Activated naive CD4-positive, alpha-beta T cell treated with anti-CD3 and anti-CD28 coated beads, Interleukin-2, amount 50 U/mL, for 24 hours (primary cell): Measurements from ENCODE around the gene STUB1.

Experiments
- H3K27ac Mint-ChIP-seq: one replicate; pipeline ENCODE4 v1.8.0; 2021; ENCODE audit warnings: mild to moderate bottlenecking, mixed read lengths
- H3K27me3 Mint-ChIP-seq: one replicate; pipeline ENCODE4 v1.8.0; 2021; ENCODE audit warnings: mixed read lengths
- H3K36me3 Mint-ChIP-seq: one replicate; pipeline ENCODE4 v1.8.0; 2021; ENCODE audit warnings: mixed read lengths
- H3K4me1 Mint-ChIP-seq: one replicate; pipeline ENCODE4 v1.8.0; 2021; ENCODE audit warnings: mixed read lengths
- H3K4me3 Mint-ChIP-seq: one replicate; pipeline ENCODE4 v1.8.0; 2021; ENCODE audit warnings: mild to moderate bottlenecking, mixed read lengths
- H3K9me3 Mint-ChIP-seq: one replicate; pipeline ENCODE4 v1.8.0; 2021; ENCODE audit warnings: mixed read lengths

Gene STUB1

GRCh38 chr16:670485-671352 is 9.5 kb upstream of the STUB1 start:
- H3K27me3 Mint-ChIP-seq = no peaks in the 10 kb centered on the region
- H3K9me3 Mint-ChIP-seq = no peaks in the 10 kb centered on the region
- H3K27ac Mint-ChIP-seq = no peak overlapping the region
- H3K4me1 Mint-ChIP-seq = peaks cover 7% of the 10 kb centered on the region
- H3K4me3 Mint-ChIP-seq = no peak overlapping the region
- H3K36me3 Mint-ChIP-seq = no peaks in the 10 kb centered on the region

- Mint-ChIP-seq H3K9me3 (no peaks in the 10 kb centered on the region), H3K36me3 (no peaks in the 10 kb centered on the region), H3K4me1 (peaks cover 7% of the 10 kb centered on the region), H3K27ac (no peak overlapping the region), H3K27me3 (no peaks in the 10 kb centered on the region), H3K4me3 (no peak overlapping the region)
These were observed 8.7 kb upstream of the STUB1 start for GRCh38 chr16:671353-672131.

GRCh38 chr16:672371-672770 is 7.8 kb upstream of the STUB1 start:
- Mint-ChIP-seq H3K27ac (no peak overlapping the region), H3K9me3 (no peaks in the 10 kb centered on the region), H3K4me1 (peaks cover 7% of the 10 kb centered on the region), H3K4me3 (no peak overlapping the region), H3K36me3 (no peaks in the 10 kb centered on the region), H3K27me3 (peaks cover 1% of the 10 kb centered on the region)

- Mint-ChIP-seq H3K9me3 (no peaks in the 10 kb centered on the region), H3K27ac (no peak overlapping the region), H3K36me3 (no peaks in the 10 kb centered on the region), H3K27me3 (peaks cover 1% of the 10 kb centered on the region), H3K4me3 (no peak overlapping the region), H3K4me1 (peaks cover 4% of the 10 kb centered on the region)
These were observed 7.4 kb upstream of the STUB1 start for GRCh38 chr16:672851-673250.

GRCh38 chr16:673399-673991 is 6.7 kb upstream of the STUB1 start:
- H3K36me3 Mint-ChIP-seq = no peaks in the 10 kb centered on the region
- no peak overlapping the region for H3K27ac Mint-ChIP-seq
- peaks cover 1% of the 10 kb centered on the region for H3K27me3 Mint-ChIP-seq
- no peak overlapping the region for H3K4me3 Mint-ChIP-seq
- H3K4me1 Mint-ChIP-seq = peaks cover 4% of the 10 kb centered on the region
- no peaks in the 10 kb centered on the region for H3K9me3 Mint-ChIP-seq

GRCh38 chr16:674214-674881 is 5.9 kb upstream of the STUB1 start:
- Mint-ChIP-seq H3K36me3 (no peaks in the 10 kb centered on the region), H3K4me3 (no peak overlapping the region), H3K4me1 (peaks cover 10% of the 10 kb centered on the region), H3K9me3 (no peaks in the 10 kb centered on the region), H3K27ac (no peak overlapping the region), H3K27me3 (peaks cover 1% of the 10 kb centered on the region)

GRCh38 chr16:674968-675883 is 5.0 kb upstream of the STUB1 start, which contains the start of gene RHBDL1:
Gene RHBDL1, plus strand, starts transcription at chr16:675671. Its CDS starts 120 bp downstream, at chr16:675791.
- Mint-ChIP-seq H3K9me3 (no peaks in the 10 kb centered on the region), H3K27me3 (peaks cover 1% of the 10 kb centered on the region), H3K4me1 (peaks cover 9% of the 10 kb centered on the region), H3K4me3 (peak within 1 kb of the TSS; percentile 11), H3K27ac (no peak within 1 kb of the TSS), H3K36me3 (no peaks in the 10 kb centered on the region)

GRCh38 chr16:675884-676564 is 4.2 kb upstream of the STUB1 start:
- H3K4me3 Mint-ChIP-seq = no peak overlapping the region

GRCh38 chr16:676565-676902 is 3.7 kb upstream of the STUB1 start:
- H3K36me3 Mint-ChIP-seq = no peaks in the 10 kb centered on the region
- no peak overlapping the region for H3K27ac Mint-ChIP-seq
- H3K4me1 Mint-ChIP-seq = peaks cover 16% of the 10 kb centered on the region
- H3K9me3 Mint-ChIP-seq = no peaks in the 10 kb centered on the region
- H3K4me3 Mint-ChIP-seq = no peak overlapping the region
- H3K27me3 Mint-ChIP-seq = peaks cover 1% of the 10 kb centered on the region

More at GRCh38 chr16:675884-676564, 4.2 kb upstream of the STUB1 start:
- Mint-ChIP-seq H3K27ac (no peak overlapping the region), H3K27me3 (peaks cover 1% of the 10 kb centered on the region), H3K9me3 (no peaks in the 10 kb centered on the region), H3K4me1 (peaks cover 11% of the 10 kb centered on the region), H3K36me3 (no peaks in the 10 kb centered on the region)

GRCh38 chr16:676913-677312 is 3.3 kb upstream of the STUB1 start:
- Mint-ChIP-seq H3K4me3 (peak overlapping the region; percentile 11), H3K27ac (no peak overlapping the region), H3K36me3 (no peaks in the 10 kb centered on the region), H3K9me3 (no peaks in the 10 kb centered on the region), H3K27me3 (peaks cover 1% of the 10 kb centered on the region), H3K4me1 (peaks cover 19% of the 10 kb centered on the region)

GRCh38 chr16:677316-678190 is 2.7 kb upstream of the STUB1 start:
- no peak overlapping the region for H3K27ac Mint-ChIP-seq
- no peak overlapping the region for H3K4me3 Mint-ChIP-seq
- H3K27me3 Mint-ChIP-seq = peaks cover 1% of the 10 kb centered on the region
- H3K9me3 Mint-ChIP-seq = no peaks in the 10 kb centered on the region
- peaks cover 2% of the 10 kb centered on the region for H3K36me3 Mint-ChIP-seq
- peaks cover 23% of the 10 kb centered on the region for H3K4me1 Mint-ChIP-seq

- Mint-ChIP-seq H3K36me3 (peaks cover 3% of the 10 kb centered on the region), H3K9me3 (no peaks in the 10 kb centered on the region), H3K27me3 (peaks cover 1% of the 10 kb centered on the region), H3K27ac (no peak overlapping the region), H3K4me1 (peaks cover 24% of the 10 kb centered on the region), H3K4me3 (no peak overlapping the region)
These were observed 1.9 kb upstream of the STUB1 start for GRCh38 chr16:678209-678857.
